ENCODE measurements around the gene XRCC2. TPM values are rescaled to one million over a fixed set of nuclear protein-coding genes. Genes with fewer than 3 reads are reported as not detected.

Gene XRCC2
- total and polyA plus RNA-seq, 2 of the 8 experiments (the other 6 are each of a cell fraction or from before 2014, with no cell fraction given): 14.6 to 34.0 TPM

- no peak overlapping the region for H3K4me2 ChIP-seq (ENCODE audit: insufficient read depth in 1 of 2, low read depth in 2 of 2, low read length in 2 of 2)
- no peak overlapping the region for H4K91ac ChIP-seq (replicated peaks; ENCODE audit: insufficient read length, low read length)
- H2BK15ac ChIP-seq (ENCODE audit: low read length): no peak overlapping the region
- no peak overlapping the region for H2AFZ ChIP-seq (ENCODE audit: low read length)
- H3K4ac ChIP-seq (replicated peaks; ENCODE audit: insufficient read length, low read depth, low read length): no peak overlapping the region
- H4K5ac ChIP-seq (ENCODE audit: insufficient read length, low read depth, low read length): no peak overlapping the region
- no peak overlapping the region for H3K18ac ChIP-seq (ENCODE audit: extremely low read depth, low read length)
- H3K14ac ChIP-seq (ENCODE audit: insufficient read length): no peak overlapping the region
- H2BK20ac ChIP-seq (ENCODE audit: low read length): no peak overlapping the region
- no peak overlapping the region for H3K4me3 ChIP-seq (ENCODE audit: extremely low read depth in 1 of 4, insufficient read depth in 2 of 4, low read depth in 3 of 4, low read length in 4 of 4)
- H3K23me2 ChIP-seq (ENCODE audit: low read depth, low read length): no peaks in the 10 kb centered on the region
- FAIRE-seq (no peak), DNase-seq (ENCODE audit: low read depth in 1 of 2, low spot score in 2 of 2) (no peak)
- ChIA-PET POLR2A (ENCODE audit: partially characterized antibody) (interaction anchor here (1.0 to 2.2 kb wide), 3 partner anchors 9 to 197 kb away, joined by 3 to 10 read pairs (median 5); no protein-coding TSS in a partner anchor), CTCF (ENCODE audit: partially characterized antibody) (interaction anchor here (0.6 to 1.2 kb wide), 2 partner anchors 45 to 121 kb away, joined by 4 read pairs; no protein-coding TSS in a partner anchor)
- H3K23ac ChIP-seq (ENCODE audit: insufficient read length): no peak overlapping the region
- peaks cover 2 to 39% (median 25%) of the 10 kb centered on the region in 4 experiments; a peak in 7 of 8 replicates for H3K36me3 ChIP-seq (ENCODE audit: control insufficient read depth in 2 of 4, insufficient read depth in 4 of 4, low read length in 3 of 4)
- no peak overlapping the region for H2AK5ac ChIP-seq (ENCODE audit: low read depth, low read length)
- H4K8ac ChIP-seq (ENCODE audit: extremely low read depth, insufficient read depth, low read length): no peak overlapping the region
- H3K27ac ChIP-seq (ENCODE audit: low read depth, low read length): no peak overlapping the region
- no peak overlapping the region for H2BK12ac ChIP-seq (ENCODE audit: low read depth, low read length)
- H3K79me1 ChIP-seq (ENCODE audit: low read depth, low read length): peaks cover 5% of the 10 kb centered on the region
- H3K9ac ChIP-seq (replicated peaks in 1 of 4; ENCODE audit: extremely low read depth in 1 of 4, low read depth in 3 of 4, low read length in 3 of 4): no peak overlapping the region
- H3K79me2 ChIP-seq (ENCODE audit: control insufficient read depth in 1 of 2, insufficient read depth in 2 of 2, low read length in 2 of 2): peaks cover 17 to 87% of the 10 kb centered on the region in 2 experiments
- no peak overlapping the region for H2BK5ac ChIP-seq (ENCODE audit: low read depth, low read length)
- H2BK120ac ChIP-seq (replicated peaks; ENCODE audit: low read depth, low read length): no peak overlapping the region
- H3K4me1 ChIP-seq (replicated peaks in 1 of 4; ENCODE audit: control insufficient read depth in 3 of 4, insufficient read depth in 4 of 4, low read length in 3 of 4): no peaks in the 10 kb centered on the region
- no peaks in the 10 kb centered on the region for H3K9me3 ChIP-seq (ENCODE audit: insufficient read depth in 2 of 2, low read depth in 1 of 2, low read length in 1 of 2)
- H3K56ac ChIP-seq (replicated peaks; ENCODE audit: insufficient read length, low read depth, low read length): no peak overlapping the region
- H3K27me3 ChIP-seq (replicated peaks in 1 of 4; ENCODE audit: control insufficient read depth in 3 of 4, extremely low read depth in 1 of 4, insufficient read depth in 3 of 4, low read length in 3 of 4): no peaks in the 10 kb centered on the region
- H4K20me1 ChIP-seq (replicated peaks in 1 of 2; ENCODE audit: control insufficient read depth in 1 of 2, insufficient read depth in 2 of 2, low read length in 2 of 2): peaks cover 9 to 17% of the 10 kb centered on the region in 2 experiments
- 84% methylated on average over 1 of the region's 1 CpG; no CpG with 5 or more reads in 1 of the 2 experiments for WGBS, 2 experiments (ENCODE audit: extremely low coverage in 1 of 2, insufficient coverage in 1 of 2, insufficient read length in 1 of 2, insufficient replicate concordance in 2 of 2, low coverage in 1 of 2, low lambda C conversion rate in 2 of 2, missing lambda C conversion rate in 1 of 2)
- no peak for TF ChIP-seq CHD1 (IDR thresholded peaks at IDR 0.05; ENCODE audit: low read depth, low read length)
- TF ChIP-seq BRCA1 (IDR thresholded peaks at IDR 0.05; ENCODE audit: low read depth, low read length): no peak
- no peak for TF ChIP-seq E2F6 (IDR thresholded peaks at IDR 0.05)
- no peak for TF ChIP-seq SUZ12 (IDR thresholded peaks at IDR 0.05; ENCODE audit: low read length)
- TF ChIP-seq POLR2AphosphoS5 (IDR thresholded peaks at IDR 0.05; ENCODE audit: low read depth, low read length): no peak
- no peak for TF ChIP-seq BCL11A (IDR thresholded peaks at IDR 0.05; ENCODE audit: low read depth in 2 of 2, low read length in 2 of 2)
- no peak for TF ChIP-seq CHD2 (IDR thresholded peaks at IDR 0.05; ENCODE audit: low read length)
- no peak for TF ChIP-seq HDAC2 (IDR thresholded peaks at IDR 0.05; ENCODE audit: borderline replicate concordance in 1 of 2, low read depth in 2 of 2, low read length in 2 of 2)
- TF ChIP-seq ZNF274 (IDR thresholded peaks at IDR 0.05; ENCODE audit: borderline replicate concordance, extremely low read depth, low read length): no peak
- TF ChIP-seq POLR2A (IDR thresholded peaks at IDR 0.05; ENCODE audit: control extremely low read depth in 1 of 2, low read depth in 2 of 2, low read length in 2 of 2): no peak
- TF ChIP-seq ATF2 (IDR thresholded peaks at IDR 0.05; ENCODE audit: low read length): no peak
- TF ChIP-seq MAFK (IDR thresholded peaks at IDR 0.05; ENCODE audit: low read depth, low read length): no peak
These were observed 14.5 kb downstream of the XRCC2 start for GRCh38 chr7:152661479-152661878.

Measured in H1 (cell line).